HCT116 (cell line): ENCODE results near the gene THAP3. TPM values are rescaled to one million over a fixed set of nuclear protein-coding genes. Genes with fewer than 3 reads are reported as not detected.

Source experiments
- ATAC-seq: fragments of 200-7000 bp; cut with Tn5 transposase; 2 replicates; pipeline ENCODE4 v1.9.1; 2020; ENCODE audit warnings: mild to moderate bottlenecking, moderate library complexity
- BruUV-seq: library from RNA; stranded (reverse); fragments of 400-500 nt; replicated peaks from 2 replicates; lab custom pipeline; 2021; lab: Mats Ljungman, UMichigan
- CTCF ChIA-PET: fragments of 300-600 bp; sonication (Branson Sonifier 250); formaldehyde crosslinking; loops from one replicate; lab custom pipeline; 2021; ENCODE audit warnings: antibody characterized with exemption; lab: Charles Lee
- POLR2A ChIA-PET: fragments of 300-600, 350-600 bp; sonication (Branson Sonifier 250); formaldehyde crosslinking; loops from one replicate; lab custom pipeline; 2021; ENCODE audit warnings: antibody characterized with exemption; lab: Charles Lee
- RAD21 ChIA-PET, 2 experiments: fragments of 300-600 bp; sonication (Branson Sonifier 250); formaldehyde crosslinking; loops; one replicate each; lab custom pipeline; 2023; ENCODE audit warnings: low total read pairs in 2 of 2; ENCODE audit not compliant: uncharacterized antibody in 2 of 2, unreplicated experiment in 2 of 2, low non-redundant PET in 1 of 2; lab: Charles Lee
- DNase-seq: peaks from one replicate; pipeline ENCODE4 v3.0.0-alpha.2; 2010; ENCODE audit warnings: low read depth, low spot score
- H2AFZ ChIP-seq: fragments of 200-600 bp; shearing (Covaris generic), sonication (generic); 2 replicates; pipeline ENCODE4 v1.6.1; 2017; ENCODE audit warnings: low read depth, mixed run types, mixed read lengths, antibody characterized with exemption, low read length; ENCODE audit not compliant: poor library complexity, severe bottlenecking
- H3K27ac ChIP-seq: 2 replicates; pipeline ENCODE4 v1.5.1; 2012; ENCODE audit warnings: low read depth, low read length
- H3K27me3 ChIP-seq: fragments of 200-600 bp; sonication (generic); 2 replicates; pipeline ENCODE4 v1.6.1; 2016; ENCODE audit warnings: mixed run types, low read length, mixed read lengths; ENCODE audit not compliant: insufficient read depth
- H3K36me3 ChIP-seq, 2 experiments: fragments of 200-500 bp in 1 of 2; fragments of 200-600 bp in 1 of 2; sonication (Bioruptor generic) in 1 of 2; sonication (generic) in 1 of 2; 2 replicates each; pipeline versions ENCODE4 v1.5.1 to v1.6.1; 2014 to 2016; ENCODE audit warnings: low read length in 2 of 2, inconsistent platforms in 1 of 2, mixed read lengths in 1 of 2, mixed run types in 1 of 2; ENCODE audit not compliant: insufficient read depth in 2 of 2, control insufficient read depth in 1 of 2
- H3K4me1 ChIP-seq, 2 experiments: fragments of 200-600 bp in 1 of 2; sonication (generic) in 1 of 2; 2 replicates each; pipeline versions ENCODE4 v1.5.1 to v1.6.1; 2012 to 2017; ENCODE audit warnings: low read length in 2 of 2, inconsistent platforms in 1 of 2, mild to moderate bottlenecking in 1 of 2, mixed read lengths in 1 of 2, mixed run types in 1 of 2, moderate library complexity in 1 of 2; ENCODE audit not compliant: insufficient read depth in 2 of 2, control insufficient read depth in 1 of 2
- H3K4me2 ChIP-seq: fragments of 200-600 bp; sonication (generic); 2 replicates; pipeline ENCODE4 v1.6.1; 2017; ENCODE audit warnings: mixed run types, low read length, mixed read lengths
- H3K4me3 ChIP-seq, 2 experiments: fragments of 200-600 bp in 1 of 2; sonication (generic) in 1 of 2; replicated peaks in 1 of 2; 2 replicates each; pipeline ENCODE4 v1.5.1; 2011 to 2016; ENCODE audit warnings: low read length in 2 of 2, control low read depth in 1 of 2, low read depth in 1 of 2, mild to moderate bottlenecking in 1 of 2, mixed read lengths in 1 of 2, mixed run types in 1 of 2
- H3K79me2 ChIP-seq: fragments of 200-600 bp; sonication (generic); 2 replicates; pipeline ENCODE4 v1.6.1; 2017; ENCODE audit warnings: mild to moderate bottlenecking, mixed run types, low read length, moderate library complexity, mixed read lengths; ENCODE audit not compliant: insufficient read depth
- H3K9ac ChIP-seq: fragments of 200-600 bp; sonication (generic); 2 replicates; pipeline ENCODE4 v1.6.1; 2016; ENCODE audit warnings: low read length, mixed read lengths
- H3K9me2 ChIP-seq: fragments of 200-600 bp; sonication (generic), shearing (Covaris generic); 2 replicates; pipeline ENCODE4 v1.6.1; 2017; ENCODE audit warnings: mixed run types, mild to moderate bottlenecking, moderate library complexity; ENCODE audit not compliant: insufficient read depth
- H3K9me3 ChIP-seq, 2 experiments: fragments of 200-500 bp in 1 of 2; fragments of 200-600 bp in 1 of 2; sonication (Bioruptor generic) in 1 of 2; sonication (generic) in 1 of 2; 2 replicates each; pipeline ENCODE4 v1.6.1; 2014 to 2017; ENCODE audit warnings: low read length in 2 of 2, mixed read lengths in 2 of 2, inconsistent platforms in 1 of 2, low read depth in 1 of 2, mild to moderate bottlenecking in 1 of 2, mixed run types in 1 of 2, moderate library complexity in 1 of 2; ENCODE audit not compliant: control insufficient read depth in 1 of 2, insufficient read depth in 1 of 2
- H4K20me1 ChIP-seq: fragments of 200-600 bp; sonication (generic), shearing (Covaris generic); 2 replicates; pipeline ENCODE4 v1.6.1; 2017; ENCODE audit warnings: mixed run types, mild to moderate bottlenecking, moderate library complexity; ENCODE audit not compliant: insufficient read depth
- EZH2phosphoT487 ChIP-seq: fragments of 200-600 bp; IDR thresholded peaks from 2 replicates; pipeline ENCODE4 v1.6.1; 2018; ENCODE audit warnings: antibody characterized with exemption, borderline replicate concordance
- JUND ChIP-seq: IDR thresholded peaks from 2 replicates; pipeline ENCODE4 v1.6.1; 2012
- POLR2A ChIP-seq: IDR thresholded peaks from 2 replicates; pipeline ENCODE4 v1.7.0; 2011; ENCODE audit warnings: borderline replicate concordance; ENCODE audit not compliant: insufficient read depth, insufficient read length; ENCODE audit errors: extremely low read depth
- SIN3A ChIP-seq: IDR thresholded peaks from 2 replicates; pipeline ENCODE4 v1.6.1; 2012; ENCODE audit warnings: low read depth
- TCF7L2 ChIP-seq: IDR thresholded peaks from 2 replicates; pipeline ENCODE4 v1.7.0; 2011; ENCODE audit warnings: borderline replicate concordance, inconsistent platforms; ENCODE audit not compliant: insufficient read depth, insufficient read length; ENCODE audit errors: extremely low read depth
- YY1 ChIP-seq: IDR thresholded peaks from 2 replicates; pipeline ENCODE4 v1.6.1; 2011; ENCODE audit warnings: low read length, low read depth, moderate library complexity, mild to moderate bottlenecking; ENCODE audit not compliant: insufficient replicate concordance; ENCODE audit errors: extremely low read depth
- intact Hi-C: fragments of 100-400 bp; cut with micrococcal nuclease; formaldehyde crosslinking; loops from 2 replicates; pipeline ENCODE4 v1.10.0; 2022
- total RNA-seq: library from RNA; stranded (reverse); gene quantifications from one replicate; pipeline ENCODE4 v1.2.1, GENCODE V29; 2021; ENCODE audit not compliant: unreplicated experiment

THAP3 gene
- total RNA-seq, 1 experiment from 2014 or later: 23.1 TPM

DNA sequence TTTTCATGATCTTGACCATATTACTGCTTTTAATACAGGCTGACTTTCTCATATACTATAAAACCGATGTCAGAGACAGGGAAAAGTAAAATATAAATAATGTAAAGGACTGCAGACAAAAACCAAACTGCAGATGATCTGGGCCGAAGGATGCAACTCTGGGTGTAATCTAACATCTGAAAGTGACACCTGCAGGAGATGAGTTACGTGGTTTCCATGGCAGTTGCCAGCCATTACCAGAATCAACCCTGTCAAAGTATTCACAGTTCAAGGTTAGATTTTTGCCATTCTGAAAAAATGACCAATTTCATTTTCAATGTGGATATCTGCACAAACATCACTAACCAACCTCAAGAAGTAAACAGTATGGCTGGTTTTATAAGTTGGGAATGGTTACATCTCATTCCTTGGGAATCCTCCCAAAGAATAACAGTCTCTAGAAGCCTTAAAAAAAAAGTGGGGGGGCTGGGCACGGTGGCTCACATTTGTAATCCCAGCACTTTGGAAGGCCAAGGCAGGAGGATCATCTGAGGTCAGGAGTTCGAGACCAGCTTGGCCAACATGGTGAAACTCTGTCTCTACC is 49.2 kb downstream of the THAP3 start:
- peaks cover 32% of the 10 kb centered on the region for H3K79me2 ChIP-seq
- H3K27ac ChIP-seq: no peak overlapping the region
- ChIA-PET POLR2A (no interaction called here), RAD21 (no interaction called here)
- H3K4me2 ChIP-seq: no peak overlapping the region
- H3K9me3 ChIP-seq: no peaks in the 10 kb centered on the region
- no peak for DNase-seq
- TF ChIP-seq TCF7L2 (no peak), EZH2phosphoT487 (no peak)
- TF ChIP-seq, all 23 proteins: peak for 0
- H4K20me1 ChIP-seq: no peaks in the 10 kb centered on the region
- H3K36me3 ChIP-seq: peaks cover 13 to 27% of the 10 kb centered on the region in 2 experiments; a peak in 3 of 4 replicates
- no peak overlapping the region for H3K9ac ChIP-seq
- no TSS peak for BruUV-seq
- CTCF ChIA-PET: no interaction called here
- intact Hi-C loops: no loop called here
- H2AFZ ChIP-seq: no peak overlapping the region
- H3K4me3 ChIP-seq: no peak overlapping the region
- no peaks in the 10 kb centered on the region for H3K4me1 ChIP-seq
- H3K27me3 ChIP-seq: no peaks in the 10 kb centered on the region
- ATAC-seq: no peak
- H3K9me2 ChIP-seq: no peaks in the 10 kb centered on the region

GRCh38 chr1:6674771-6675170 is 50.1 kb downstream of the THAP3 start:
- CTCF ChIA-PET: no interaction called here
- no peak for ATAC-seq
- no peak for TF ChIP-seq YY1
- TF ChIP-seq POLR2A: no peak
- no peak for TF ChIP-seq SIN3A
- TF ChIP-seq JUND: no peak
- TF ChIP-seq, all 23 proteins: peak for 0

More at GRCh38 chr1:6674771-6675170, 50.1 kb downstream of the THAP3 start:
- H3K27ac ChIP-seq: no peak overlapping the region
- POLR2A ChIA-PET: no interaction called here
- DNase-seq: no peak
- no TSS peak for BruUV-seq
- no peaks in the 10 kb centered on the region for H4K20me1 ChIP-seq
- H3K4me1 ChIP-seq: no peaks in the 10 kb centered on the region
- no peak overlapping the region for H3K4me3 ChIP-seq
- no peaks in the 10 kb centered on the region for H3K9me3 ChIP-seq
- H3K36me3 ChIP-seq: peaks cover 14 to 32% of the 10 kb centered on the region in 2 experiments; a peak in 3 of 4 replicates
- H3K9ac ChIP-seq: no peak overlapping the region
- RAD21 ChIA-PET: no interaction called here
- H3K79me2 ChIP-seq: peaks cover 34% of the 10 kb centered on the region
- H2AFZ ChIP-seq: no peak overlapping the region
- no peaks in the 10 kb centered on the region for H3K27me3 ChIP-seq
- H3K4me2 ChIP-seq: no peak overlapping the region
- intact Hi-C loops: no loop called here
- H3K9me2 ChIP-seq: no peaks in the 10 kb centered on the region
